ENCODE measurements around the gene ADAM33.

DNA sequence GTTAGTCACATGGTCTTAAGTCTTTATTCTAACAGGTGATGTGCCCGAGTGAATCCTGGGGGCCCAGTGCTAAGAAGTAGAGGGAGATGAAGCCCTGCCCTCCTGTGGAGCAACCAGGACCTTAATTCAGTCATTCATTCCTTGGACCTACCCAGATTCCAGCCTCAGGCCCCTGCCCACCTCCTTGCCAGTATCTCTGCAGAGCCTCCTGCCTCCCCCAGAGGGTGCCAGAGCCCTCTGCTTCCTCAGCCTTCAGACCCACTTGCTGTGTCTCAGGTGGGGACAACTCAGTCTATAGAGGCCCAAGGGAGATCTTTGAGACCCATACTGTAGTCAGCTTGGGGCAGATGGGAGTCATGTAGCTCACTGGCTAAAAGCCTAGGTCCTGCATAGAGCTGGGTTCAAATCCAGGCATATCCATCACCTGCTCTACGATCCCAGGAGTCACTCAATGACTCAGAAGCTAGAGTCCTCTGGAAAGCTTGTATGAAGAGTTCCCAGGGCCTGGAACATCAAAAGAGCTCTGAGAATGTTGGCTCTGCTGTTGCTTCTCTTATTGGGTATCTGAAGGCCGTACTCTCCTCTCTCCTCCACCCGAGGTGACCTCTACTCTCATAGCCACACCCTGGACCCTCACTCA lies 34.5 kb upstream of the ADAM33 start:
- TF ChIP-seq GATA2 (IDR thresholded peaks at IDR 0.05; ENCODE audit: low read depth, low read length) (no peak), GATA3 (IDR thresholded peaks at IDR 0.05; ENCODE audit: low read depth, low read length) (no peak)
